GM18867 (cell line): Measurements from ENCODE around the gene TRDN.
"Not testable (repeated sequence)": the region's sequence is repeated elsewhere in the genome, so short reads cannot be mapped to it uniquely, and the experiment has no call there.

ENCODE experiments used
- ATAC-seq: cut with Tn5 transposase; IDR thresholded peaks from one replicate; pipeline ENCODE4 v1.9.1; 2021; ENCODE audit warnings: mild to moderate bottlenecking, moderate library complexity; ENCODE audit not compliant: unreplicated experiment

Gene TRDN

DNA sequence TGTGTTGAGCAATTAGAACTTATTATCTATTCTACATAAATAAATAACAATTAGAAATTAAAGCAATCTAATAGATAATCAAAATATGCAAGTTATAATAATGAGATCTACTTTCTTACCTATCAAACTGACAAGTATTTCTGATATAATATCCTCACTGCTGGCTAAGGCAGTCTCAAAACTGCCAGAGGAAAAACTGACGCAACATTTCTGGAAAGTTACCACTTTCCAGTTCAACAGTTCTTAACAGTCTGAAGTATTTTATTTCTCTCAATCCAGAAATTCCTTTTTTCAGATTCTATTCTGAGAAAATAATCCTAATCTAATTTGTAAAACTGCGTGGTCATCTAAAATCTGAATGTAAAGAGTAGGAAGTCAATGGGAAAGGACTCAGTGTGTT is 121.0 kb downstream of the TRDN start:
- ATAC-seq: no peak

DNA sequence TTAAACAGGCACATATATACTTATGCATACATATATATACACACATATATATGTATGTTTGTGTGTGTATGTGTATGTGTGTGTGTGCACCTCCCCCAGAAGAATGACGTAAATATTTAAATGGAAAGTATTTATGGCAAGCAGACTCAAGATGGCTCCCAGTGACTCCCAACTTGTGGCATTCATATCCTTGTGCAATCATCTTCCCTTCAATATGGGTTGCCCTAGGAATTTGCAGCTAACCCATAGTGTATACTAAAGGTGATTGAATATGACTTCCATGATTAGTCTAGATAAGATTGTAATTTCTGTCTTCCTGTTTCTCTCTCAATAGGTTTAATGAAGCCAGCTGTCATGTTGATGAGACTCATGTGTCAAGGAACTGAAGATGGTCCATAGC is 127.6 kb downstream of the TRDN start:
- no peak for ATAC-seq

DNA sequence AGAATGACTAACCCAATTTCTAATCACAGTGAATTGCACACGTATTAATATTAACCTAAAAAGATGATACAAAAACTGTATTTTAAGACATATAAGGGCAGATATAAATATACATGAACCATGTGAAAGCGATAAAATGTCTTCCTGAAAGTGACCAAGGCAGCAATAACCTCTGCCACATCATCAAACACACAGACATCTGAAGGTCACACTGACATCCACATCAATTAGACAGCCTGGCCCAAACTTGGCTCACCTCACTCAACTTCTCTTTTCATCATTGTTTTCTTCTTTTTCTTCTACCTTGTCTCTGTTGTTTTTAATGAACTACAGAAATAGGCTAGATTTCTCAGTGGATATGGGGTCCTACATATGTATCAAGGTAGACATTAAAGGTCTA is 128.5 kb downstream of the TRDN start:
- no peak for ATAC-seq

DNA sequence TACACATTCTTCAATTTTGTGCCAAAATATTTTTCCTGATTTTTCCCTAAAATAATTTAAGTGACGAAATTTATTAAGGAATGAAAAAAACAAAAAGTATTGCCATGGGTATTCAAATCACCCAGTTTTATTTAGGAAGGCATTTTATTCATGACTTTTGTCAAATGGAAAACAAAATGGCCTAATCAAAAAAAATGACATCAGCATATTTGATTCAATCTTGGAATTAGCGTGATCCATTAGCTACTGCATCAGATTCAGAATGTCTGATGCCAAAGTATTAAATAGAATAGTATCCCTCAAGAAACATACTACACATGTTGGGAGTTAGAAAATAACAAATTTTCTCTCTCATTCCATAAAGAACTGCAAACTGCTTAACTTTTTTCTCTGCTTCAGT is 129.2 kb downstream of the TRDN start:
- no peak for ATAC-seq

DNA sequence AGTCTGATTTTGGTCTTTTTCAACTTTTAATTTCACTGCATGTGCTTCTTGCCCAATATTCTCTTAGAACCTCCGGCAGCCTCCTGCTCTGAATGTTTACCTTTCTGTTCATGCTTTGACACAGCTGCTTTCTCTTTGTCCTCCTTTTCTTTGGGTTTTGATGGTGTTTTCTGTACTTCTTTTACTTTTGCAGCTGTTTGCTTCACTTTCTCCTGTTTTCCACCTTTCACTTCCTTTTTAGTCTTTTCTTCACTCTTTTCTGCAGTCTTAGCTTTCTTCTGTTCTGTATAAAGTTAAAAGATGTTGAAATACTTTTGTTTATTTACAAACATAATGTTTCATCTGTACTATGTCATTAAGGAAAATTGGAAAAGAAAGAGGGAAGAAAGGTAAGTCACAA is 133.1 kb downstream of the TRDN start:
- ATAC-seq: no peak

DNA sequence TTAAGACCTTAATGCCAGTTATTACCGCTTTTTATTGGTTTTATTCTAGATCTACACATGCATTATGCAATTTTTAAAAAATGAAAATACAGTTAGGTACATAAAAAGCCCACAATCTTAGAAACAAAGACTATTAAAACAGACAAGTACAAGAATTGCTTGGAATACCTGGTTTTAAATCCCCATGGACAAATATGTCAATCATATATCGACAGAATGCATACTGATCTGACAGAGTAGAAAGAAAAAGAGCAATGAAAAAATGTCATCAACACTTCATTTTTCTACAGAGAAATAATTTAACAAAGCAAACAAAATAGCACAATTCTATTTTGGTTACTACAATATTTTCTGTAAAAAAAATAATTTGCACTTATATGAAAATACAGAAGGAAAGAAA is 139.7 kb downstream of the TRDN start:
- ATAC-seq: no peak

DNA sequence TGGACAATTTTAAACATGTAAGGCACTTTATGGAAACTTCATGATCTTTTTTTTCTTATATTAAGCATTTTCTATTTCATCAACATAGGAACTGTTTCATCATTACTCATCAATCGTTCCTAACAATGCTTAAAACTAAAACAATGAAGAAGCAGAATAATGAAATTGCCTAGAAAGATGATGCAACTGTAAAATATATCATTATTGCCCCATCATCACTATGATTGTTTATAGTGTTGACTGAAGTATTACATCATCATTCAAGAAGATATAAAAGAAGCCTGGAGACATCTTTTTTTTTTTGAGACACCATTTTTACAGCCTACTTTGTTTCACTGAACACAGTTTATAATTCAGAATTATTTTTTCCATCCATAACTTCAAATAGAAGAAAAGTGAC is 147.2 kb downstream of the TRDN start:
- ATAC-seq: no peak

DNA sequence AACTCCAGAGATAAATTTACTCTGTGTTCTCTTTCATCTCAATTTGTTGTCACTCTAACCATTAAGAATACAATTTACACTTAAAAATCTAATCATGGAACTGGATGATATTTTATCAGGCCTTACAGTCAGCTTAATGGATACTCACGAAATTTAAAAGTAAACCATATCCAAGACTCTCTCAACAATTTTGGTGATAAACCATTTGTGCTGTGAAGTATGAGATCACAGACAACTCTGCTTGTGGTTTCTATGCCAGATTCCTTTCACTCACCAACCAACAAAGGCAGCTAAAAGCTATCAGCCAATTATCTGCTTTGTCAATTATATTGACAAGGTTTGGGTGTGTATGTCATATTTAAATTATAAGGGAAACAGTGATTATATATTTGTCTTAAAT is 155.8 kb downstream of the TRDN start:
- ATAC-seq: no peak

DNA sequence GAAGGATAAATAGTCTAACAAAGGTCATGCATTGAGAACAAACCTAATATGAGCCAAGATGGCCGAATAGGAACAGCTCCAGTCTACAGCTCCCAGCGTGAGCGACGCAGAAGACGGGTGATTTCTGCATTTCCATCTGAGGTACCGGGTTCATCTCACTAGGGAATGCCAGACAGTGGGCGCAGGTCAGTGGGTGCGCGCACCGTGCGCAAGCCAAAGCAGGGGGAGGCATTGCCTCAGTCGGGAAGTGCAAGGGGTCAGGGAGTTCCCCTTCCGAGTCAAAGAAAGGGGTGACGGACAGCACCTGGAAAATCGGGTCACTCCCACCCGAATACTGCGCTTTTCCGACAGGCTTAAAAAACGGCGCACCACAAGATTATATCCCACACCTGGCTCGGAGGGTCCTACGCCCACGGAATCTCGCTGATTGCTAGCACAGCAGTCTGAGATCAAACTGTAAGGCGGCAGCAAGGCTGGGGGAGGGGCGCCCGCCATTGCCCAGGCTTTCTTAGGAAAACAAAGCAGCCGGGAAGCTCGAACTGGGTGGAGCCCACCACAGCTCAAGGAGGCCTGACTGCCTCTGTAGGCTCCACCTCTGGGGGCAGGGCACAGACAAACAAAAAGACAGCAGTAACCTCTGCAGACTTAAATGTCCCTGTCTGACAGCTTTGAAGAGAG is 164.6 kb downstream of the TRDN start:
- ATAC-seq: not testable (repeated sequence)

DNA sequence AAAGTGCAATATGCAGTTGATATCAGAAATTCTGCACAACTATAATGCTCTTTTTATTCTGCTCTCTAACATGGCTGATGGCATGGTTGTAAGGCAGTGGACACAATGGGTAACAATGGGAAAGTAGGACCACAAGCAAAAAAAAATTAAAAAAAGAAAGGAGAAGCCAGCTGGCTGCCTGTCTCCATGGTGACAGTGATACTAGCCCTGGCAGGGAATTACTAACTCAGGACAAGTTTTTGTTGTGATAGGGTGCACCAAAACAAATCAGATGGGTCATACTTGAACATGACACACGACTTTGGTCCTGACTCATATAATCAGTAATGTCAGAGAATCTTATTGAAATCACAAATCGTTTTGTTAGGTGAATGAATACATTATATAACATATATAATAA is 169.4 kb downstream of the TRDN start:
- no peak for ATAC-seq

DNA sequence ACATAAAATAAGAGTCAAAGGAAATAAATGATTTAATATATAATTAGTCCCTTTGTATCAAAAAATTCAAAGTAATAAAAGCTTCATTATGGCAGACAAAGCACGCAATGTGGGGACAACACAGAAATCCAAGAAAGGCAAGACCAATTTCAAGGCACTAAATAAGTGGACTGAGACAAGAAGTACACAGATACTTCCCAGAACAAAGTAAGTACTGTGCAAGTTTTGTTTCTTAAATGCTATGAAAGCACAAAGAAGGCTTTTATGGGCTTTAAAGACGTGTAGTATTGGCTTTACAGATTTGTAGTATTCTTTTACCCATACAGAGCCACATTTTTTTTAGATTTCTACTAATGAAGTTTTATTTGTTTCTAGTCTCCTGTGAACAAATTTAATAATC is 174.6 kb downstream of the TRDN start:
- ATAC-seq: no peak

DNA sequence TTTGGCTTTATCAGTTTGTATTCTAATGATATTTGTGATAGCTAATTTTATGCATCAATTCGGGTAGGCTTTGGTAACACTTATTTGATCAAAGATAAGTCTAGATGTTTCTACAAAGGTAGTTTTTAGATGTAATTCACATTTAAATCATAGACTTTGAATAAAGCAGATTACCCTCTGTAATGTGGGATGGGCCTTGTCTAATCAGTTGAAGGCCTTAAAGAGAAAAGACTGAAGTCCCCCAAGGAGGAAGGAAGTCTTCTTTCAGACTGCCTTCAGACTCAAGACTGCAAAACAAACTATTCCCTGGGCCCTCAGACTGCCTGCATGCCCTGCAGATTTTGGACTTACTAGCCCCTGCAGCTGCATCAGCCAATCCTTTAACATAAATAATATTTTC is 178.5 kb downstream of the TRDN start:
- no peak for ATAC-seq

DNA sequence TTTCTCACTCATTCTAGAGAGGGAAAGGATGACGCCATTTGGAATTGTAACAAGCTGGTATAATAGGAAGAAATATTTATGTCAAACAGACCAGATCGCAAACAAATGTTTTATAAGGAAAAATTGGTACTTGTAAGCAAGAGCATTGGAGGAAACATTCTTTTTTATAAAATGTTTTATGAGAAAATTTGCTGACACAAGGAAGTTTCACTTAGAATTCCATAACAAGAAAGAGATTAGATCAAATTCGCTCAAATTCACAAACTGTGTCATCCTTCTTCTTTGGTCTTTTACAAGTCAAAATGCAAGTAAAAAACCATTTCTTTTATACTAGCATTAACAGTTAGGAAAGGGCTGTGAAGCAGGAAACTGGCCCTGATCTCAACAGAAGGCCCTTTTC is 179.9 kb downstream of the TRDN start:
- no peak for ATAC-seq

DNA sequence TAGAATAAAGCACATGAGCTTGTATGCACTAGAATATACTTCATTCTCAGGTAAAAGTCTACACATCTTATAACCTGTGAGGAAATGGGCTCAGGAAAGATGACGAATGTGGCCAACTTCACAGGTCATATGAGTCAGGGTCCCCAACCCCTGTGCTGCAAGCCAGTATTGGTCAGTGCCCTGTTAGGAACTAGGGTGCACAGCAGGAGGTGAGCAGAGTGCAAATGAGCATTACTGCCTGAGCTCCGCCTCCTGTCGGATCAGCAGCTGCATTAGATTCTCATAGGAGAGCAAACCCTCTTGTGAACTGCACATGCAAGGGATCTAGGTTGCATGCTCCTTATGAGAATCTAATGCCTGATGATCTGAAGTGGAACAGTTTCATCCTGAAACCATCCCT is 182.3 kb downstream of the TRDN start:
- ATAC-seq: no peak

DNA sequence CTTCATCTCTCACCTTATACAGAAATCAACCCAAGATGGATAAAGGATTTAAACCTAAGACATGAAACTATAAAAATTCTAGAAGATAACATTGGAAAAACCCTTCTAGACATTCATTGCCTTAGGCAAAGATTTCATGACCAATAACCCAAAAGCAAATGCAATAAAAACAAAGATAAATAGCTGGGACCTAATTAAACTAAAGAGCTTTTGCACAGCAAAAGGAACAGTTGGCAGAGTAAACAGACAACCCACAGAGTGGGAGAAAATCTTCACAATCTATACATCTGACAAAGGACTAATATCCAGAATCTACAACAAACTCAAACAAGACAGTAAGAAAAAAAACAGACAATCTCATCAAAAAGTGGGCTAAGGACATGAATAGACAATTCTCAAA is 183.7 kb downstream of the TRDN start:
- not testable (repeated sequence) for ATAC-seq

DNA sequence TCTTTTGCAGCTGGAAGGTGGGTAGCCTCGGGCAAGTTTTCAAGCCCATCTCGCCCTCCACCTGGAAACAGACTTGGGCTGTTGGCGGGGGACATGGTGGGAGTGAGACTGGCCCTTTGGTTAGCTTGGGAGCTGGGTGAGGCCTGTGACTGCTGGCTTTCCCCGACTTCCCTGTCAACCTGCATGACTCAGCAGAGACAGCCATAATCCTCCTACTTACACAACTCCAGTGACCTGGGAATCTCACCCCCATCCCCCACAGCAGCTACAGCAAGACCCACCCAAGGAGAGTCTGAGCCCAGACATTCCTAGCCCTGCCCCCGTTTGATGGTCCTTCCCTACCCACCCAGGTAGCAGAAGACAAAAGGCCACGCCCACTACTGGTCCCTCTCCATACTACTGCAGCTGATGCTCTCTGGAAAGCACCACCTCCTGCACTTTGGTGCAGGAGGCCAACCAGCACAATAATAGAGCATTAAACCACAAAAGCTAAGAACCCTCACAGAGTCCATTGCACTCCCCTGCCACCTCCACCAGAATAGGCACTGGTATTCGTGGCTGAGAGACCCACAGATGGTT is 188.4 kb downstream of the TRDN start:
- no peak for ATAC-seq

DNA sequence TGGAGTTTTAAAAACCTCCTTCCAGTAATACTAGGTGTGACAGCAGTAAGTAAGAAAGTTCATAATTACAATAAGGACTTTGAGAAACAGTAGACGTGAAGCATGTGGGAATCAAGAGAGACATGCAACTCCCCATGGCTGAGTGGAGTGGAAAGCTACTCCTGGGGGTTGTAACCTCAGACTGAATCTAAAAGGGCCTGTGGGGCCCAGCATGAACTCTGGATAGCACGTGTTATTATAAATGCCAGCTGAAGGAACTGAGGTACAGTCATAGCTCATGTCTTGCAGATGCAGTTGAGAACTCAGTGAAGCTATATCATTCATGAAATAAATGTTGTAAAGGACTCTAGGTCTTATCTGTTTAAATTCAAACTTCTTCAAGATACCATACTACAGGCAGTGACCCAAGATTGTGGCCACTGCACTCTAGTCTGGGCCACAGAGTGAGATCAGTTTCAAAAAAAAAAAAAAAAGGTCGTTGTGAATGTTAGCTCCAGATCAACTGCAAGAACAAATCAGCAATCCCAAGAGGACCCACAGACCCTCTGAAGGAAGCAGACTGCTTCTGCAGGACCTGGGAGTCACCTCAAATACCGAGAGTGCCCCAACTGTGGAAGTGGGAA is 189.3 kb downstream of the TRDN start:
- no peak for ATAC-seq

DNA sequence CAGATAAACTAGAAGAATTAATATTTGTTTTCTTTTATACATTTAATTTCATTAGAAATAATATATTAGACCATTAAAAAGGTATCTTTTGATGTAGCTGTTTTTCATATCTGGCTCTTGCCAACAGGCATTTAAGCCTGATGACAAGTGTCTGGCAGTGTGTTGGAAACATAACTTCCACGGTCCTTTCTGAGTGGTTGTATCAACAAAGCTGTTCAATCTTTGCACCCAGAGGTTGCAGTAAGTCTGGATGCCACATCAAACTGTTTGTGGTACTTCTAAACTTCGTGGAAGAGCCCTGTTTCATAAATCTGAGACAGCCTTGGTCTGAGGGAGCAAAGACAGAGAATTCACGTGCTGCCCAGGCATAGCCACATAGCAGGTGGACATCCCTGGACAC is 197.4 kb downstream of the TRDN start:
- no peak for ATAC-seq

DNA sequence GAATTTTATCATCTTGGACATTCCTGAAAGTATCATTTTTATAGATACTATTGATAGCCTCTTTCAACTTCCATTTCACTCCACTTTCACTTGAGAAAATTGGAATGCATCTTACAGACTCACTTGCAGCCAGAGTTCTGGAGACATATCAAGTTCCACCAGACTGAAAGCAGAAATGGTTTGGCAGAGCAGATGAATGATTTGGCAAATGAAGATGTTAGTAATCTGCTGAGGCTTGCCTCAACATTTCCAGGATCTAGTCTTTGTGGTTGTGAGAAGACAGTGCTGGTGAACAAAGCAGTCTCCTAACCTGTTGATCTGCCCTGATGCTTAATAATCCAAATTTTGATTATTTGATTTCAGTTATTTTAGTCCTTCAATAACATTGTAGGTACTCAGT is 202.6 kb downstream of the TRDN start:
- ATAC-seq: no peak

DNA sequence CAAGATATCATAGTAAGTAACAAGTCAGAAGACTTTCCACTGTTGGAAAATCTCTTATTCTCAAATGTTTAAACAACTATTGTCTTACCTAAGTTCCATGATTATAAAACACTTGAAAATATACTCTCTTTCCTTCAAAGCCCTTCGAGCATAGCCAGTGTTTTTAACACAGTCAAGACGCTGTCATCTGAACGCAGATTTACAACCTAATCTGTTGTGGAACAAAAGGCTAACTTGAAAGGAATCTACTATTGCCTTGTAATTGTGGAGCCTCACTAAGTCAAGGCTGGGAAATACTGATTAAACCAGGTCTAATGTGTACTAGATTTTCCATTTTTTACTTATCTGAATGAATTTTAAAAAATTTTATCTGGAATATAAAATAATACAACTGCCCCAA is 205.8 kb downstream of the TRDN start:
- no peak for ATAC-seq

DNA sequence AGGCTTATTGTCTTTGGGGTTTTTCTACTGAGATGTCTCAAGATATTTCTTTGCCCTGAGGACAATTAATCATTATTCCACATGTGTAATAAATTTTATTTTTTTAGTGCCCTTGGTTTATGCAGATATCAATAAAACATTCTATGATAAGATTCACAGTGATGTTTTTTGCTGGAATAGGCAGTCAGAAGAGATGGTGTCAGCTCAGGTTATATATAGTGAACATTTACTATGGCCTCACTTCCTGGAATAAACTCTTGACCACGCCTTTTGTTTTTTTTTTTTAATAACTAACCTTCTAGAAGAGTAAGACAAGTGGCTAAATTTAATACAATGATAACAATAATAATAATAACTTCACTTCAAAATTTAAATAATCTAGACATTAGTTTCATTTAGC is 209.7 kb downstream of the TRDN start:
- ATAC-seq: no peak

DNA sequence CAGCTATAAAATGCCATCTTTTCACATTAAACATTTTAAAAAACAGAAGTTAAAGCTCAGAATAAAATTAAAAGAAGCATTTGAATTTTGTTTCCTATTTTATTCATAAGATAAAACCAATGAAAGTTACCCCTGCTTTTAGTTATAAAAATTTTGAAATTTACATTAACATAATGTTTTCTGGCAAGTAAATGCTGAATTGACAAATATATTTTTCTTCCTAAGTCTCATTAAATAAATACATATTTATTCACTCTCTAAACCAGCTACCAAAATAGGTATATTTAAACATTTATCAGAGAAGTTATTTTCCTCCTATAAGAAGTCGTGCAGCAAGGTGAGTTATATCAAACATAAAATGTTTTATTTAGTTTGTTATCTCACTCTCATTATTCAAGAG is 213.6 kb downstream of the TRDN start:
- no peak for ATAC-seq

DNA sequence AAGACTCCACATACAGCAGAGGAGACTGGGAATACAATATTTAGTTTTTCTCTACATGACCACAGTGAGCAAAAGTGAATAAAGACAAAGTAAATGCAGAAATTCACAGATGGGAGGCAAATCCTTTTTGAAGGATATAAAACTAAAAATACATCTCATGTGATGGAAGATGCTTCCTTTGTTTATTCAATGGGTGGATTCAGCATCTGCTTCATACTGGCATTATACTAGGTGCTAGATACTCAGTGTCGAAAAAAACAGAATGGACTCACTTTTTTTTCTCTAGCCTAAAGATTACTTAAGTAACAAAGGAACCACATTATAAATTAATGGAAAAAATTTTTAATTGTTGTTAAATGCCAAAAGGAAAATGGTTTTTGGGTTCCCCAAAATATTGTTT is 216.2 kb downstream of the TRDN start:
- ATAC-seq: no peak
